Measurements from ENCODE around the gene KIDINS220.
A peak's percentile ranks its signal among the peaks of the same experiment; 100 is the strongest.

KIDINS220 gene

DNA sequence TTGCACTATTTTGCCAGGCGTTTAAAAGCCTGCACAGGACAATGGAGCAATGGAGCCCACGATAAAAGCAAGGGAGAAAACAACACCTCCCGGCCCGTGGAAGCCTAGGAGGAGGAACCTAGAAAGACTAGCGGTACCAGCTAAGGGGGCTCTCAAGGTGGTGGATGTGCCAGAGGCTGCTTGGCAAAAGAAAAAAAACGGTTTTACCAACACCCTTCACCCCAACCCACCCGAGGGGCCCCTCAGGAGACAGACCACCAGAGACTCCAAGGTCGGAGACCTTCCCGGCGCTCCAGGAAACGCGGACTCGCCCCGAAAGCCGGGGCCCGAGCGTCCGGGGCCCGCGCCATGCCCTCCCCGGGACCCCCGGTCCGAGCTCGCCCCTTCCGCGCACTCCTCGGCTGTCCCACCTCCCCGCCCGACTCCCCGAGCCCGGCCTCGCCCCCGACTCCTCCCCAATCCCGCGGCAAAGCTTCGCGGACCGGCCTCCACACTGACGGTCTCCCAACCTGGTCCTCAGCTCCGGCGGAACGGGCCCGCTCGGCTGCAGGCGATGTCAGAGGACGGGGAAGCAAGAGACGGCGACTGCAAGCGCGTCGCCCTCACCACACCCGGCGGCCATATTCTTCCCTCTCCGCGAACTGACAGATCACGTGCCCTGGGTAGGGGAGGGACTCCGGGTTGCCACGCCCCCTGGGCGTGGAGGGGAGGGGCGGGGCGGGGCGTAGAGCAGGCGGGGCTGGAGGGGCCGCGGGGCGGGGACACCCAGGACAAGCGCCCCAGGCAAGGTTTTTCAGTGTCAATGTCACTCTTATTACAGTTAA lies at the start of gene KIDINS220:
Gene KIDINS220, minus strand, starts transcription at position 643 of the 824 bp plus-strand sequence. CDS start 10,520 bp downstream, outside the sequence.
- H3K4me3 Mint-ChIP-seq, result peak within 1 kb of the TSS; percentile 99
- H3K4me1 Mint-ChIP-seq, result peaks cover 54% of the 10 kb centered on the region
- H3K27me3 Mint-ChIP-seq, result no peaks in the 10 kb centered on the region
- H3K27ac Mint-ChIP-seq, result peak within 1 kb of the TSS; percentile 99
- H3K9me3 Mint-ChIP-seq, result no peaks in the 10 kb centered on the region
- peaks cover 2% of the 10 kb centered on the region for H3K36me3 Mint-ChIP-seq

DNA sequence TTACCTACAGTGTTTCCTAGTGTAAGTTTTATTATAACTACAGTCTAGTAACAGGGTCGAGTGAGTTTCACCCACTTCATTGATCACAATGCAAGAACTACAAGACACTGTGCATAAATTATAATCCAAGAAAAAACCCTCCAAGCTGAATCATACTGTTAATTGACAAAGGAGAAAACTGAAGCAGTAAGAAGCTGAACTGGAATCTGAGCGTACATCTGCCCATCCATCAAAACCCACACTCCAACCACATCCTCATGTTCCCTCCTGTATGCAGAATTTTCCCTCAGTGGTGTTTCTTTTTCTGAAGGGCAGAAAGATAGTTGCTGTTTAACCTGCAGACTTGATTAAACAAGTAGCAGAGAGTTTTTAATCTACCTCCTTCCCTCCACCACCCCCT lies 49.5 kb upstream of the KIDINS220 start:
- Mint-ChIP-seq H3K36me3 (no peaks in the 10 kb centered on the region), H3K27ac (peak overlapping the region; percentile 4), H3K4me1 (no peaks in the 10 kb centered on the region), H3K9me3 (no peaks in the 10 kb centered on the region), H3K4me3 (no peak overlapping the region), H3K27me3 (no peaks in the 10 kb centered on the region)

- Mint-ChIP-seq H3K9me3 (no peaks in the 10 kb centered on the region), H3K4me1 (no peaks in the 10 kb centered on the region), H3K27ac (no peak overlapping the region), H3K27me3 (no peaks in the 10 kb centered on the region), H3K36me3 (no peaks in the 10 kb centered on the region), H3K4me3 (no peak overlapping the region)
These were observed 48.7 kb upstream of the KIDINS220 start for GRCh38 chr2:8886202-8886518.

- H3K27ac Mint-ChIP-seq, result no peak overlapping the region
- H3K9me3 Mint-ChIP-seq, result no peaks in the 10 kb centered on the region
- H3K27me3 Mint-ChIP-seq, result no peaks in the 10 kb centered on the region
- no peaks in the 10 kb centered on the region for H3K36me3 Mint-ChIP-seq
- H3K4me1 Mint-ChIP-seq, result no peaks in the 10 kb centered on the region
- no peak overlapping the region for H3K4me3 Mint-ChIP-seq
These were observed 48.2 kb upstream of the KIDINS220 start for GRCh38 chr2:8885449-8886201.

GRCh38 chr2:8884812-8885211 lies 47.4 kb upstream of the KIDINS220 start:
- H3K4me1 Mint-ChIP-seq, result no peaks in the 10 kb centered on the region
- H3K36me3 Mint-ChIP-seq, result no peaks in the 10 kb centered on the region
- H3K9me3 Mint-ChIP-seq, result no peaks in the 10 kb centered on the region
- H3K27ac Mint-ChIP-seq, result no peak overlapping the region
- no peaks in the 10 kb centered on the region for H3K27me3 Mint-ChIP-seq
- H3K4me3 Mint-ChIP-seq, result no peak overlapping the region

GRCh38 chr2:8882094-8882493 lies 44.7 kb upstream of the KIDINS220 start:
- H3K9me3 Mint-ChIP-seq, result no peaks in the 10 kb centered on the region

DNA sequence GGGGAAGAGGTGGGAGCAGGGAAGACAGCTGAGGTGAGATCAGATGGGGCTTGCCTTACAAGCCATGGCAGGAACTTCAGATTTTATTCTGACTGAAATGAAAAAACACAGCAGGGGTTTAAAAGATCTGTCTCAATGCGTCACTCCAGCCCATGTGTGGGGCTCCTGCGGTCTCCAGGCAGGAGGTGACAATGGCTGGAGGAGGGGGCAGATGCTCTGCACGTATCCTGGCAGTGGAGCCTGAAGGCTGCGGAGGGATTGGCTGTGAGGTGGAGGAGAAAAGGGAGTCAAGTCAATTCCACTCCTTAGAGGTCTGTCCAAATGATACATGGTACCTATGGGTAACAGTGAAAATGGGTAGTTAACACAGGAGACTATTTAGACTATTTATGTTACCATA lies 40.5 kb upstream of the KIDINS220 start:
- Mint-ChIP-seq H3K27me3 (no peaks in the 10 kb centered on the region), H3K27ac (no peak overlapping the region)

More at GRCh38 chr2:8882094-8882493, 44.7 kb upstream of the KIDINS220 start:
- H3K4me3 Mint-ChIP-seq, result no peak overlapping the region
- H3K27ac Mint-ChIP-seq, result no peak overlapping the region
- H3K36me3 Mint-ChIP-seq, result no peaks in the 10 kb centered on the region
- H3K4me1 Mint-ChIP-seq, result no peaks in the 10 kb centered on the region
- no peaks in the 10 kb centered on the region for H3K27me3 Mint-ChIP-seq

GRCh38 chr2:8877332-8877731 lies 39.9 kb upstream of the KIDINS220 start:
- no peaks in the 10 kb centered on the region for H3K9me3 Mint-ChIP-seq
- no peaks in the 10 kb centered on the region for H3K4me1 Mint-ChIP-seq
- H3K36me3 Mint-ChIP-seq, result no peaks in the 10 kb centered on the region
- no peak overlapping the region for H3K27ac Mint-ChIP-seq
- H3K27me3 Mint-ChIP-seq, result no peaks in the 10 kb centered on the region
- no peak overlapping the region for H3K4me3 Mint-ChIP-seq

More for the DNA sequence above, 40.5 kb upstream of the KIDINS220 start:
- H3K36me3 Mint-ChIP-seq, result no peaks in the 10 kb centered on the region
- H3K4me3 Mint-ChIP-seq, result no peak overlapping the region
- no peaks in the 10 kb centered on the region for H3K9me3 Mint-ChIP-seq
- no peaks in the 10 kb centered on the region for H3K4me1 Mint-ChIP-seq

DNA sequence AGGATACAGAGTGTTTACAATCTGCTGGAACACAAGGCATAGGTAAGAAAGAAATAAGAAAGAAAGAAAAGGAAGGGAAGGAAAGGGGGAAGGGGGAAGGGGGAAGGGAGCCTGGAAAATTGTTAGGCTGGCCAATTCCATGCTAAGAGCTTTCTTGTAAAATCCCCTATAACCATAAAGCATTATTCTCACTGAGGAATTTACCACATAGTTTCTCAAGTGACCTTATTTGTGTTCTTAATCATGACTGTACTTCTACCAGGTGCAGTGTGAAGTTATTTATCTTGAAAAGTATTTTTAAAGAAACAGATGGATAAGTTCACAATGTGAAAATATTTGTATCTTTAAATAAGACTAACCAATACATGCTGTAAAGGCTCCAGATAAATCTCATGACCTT lies 39.2 kb upstream of the KIDINS220 start:
- no peaks in the 10 kb centered on the region for H3K4me1 Mint-ChIP-seq
- no peaks in the 10 kb centered on the region for H3K36me3 Mint-ChIP-seq

GRCh38 chr2:8872821-8873432 lies 35.5 kb upstream of the KIDINS220 start:
- Mint-ChIP-seq H3K4me1 (no peaks in the 10 kb centered on the region), H3K36me3 (no peaks in the 10 kb centered on the region), H3K27me3 (no peaks in the 10 kb centered on the region), H3K4me3 (no peak overlapping the region), H3K9me3 (no peaks in the 10 kb centered on the region), H3K27ac (no peak overlapping the region)

More for the DNA sequence above, 39.2 kb upstream of the KIDINS220 start:
- Mint-ChIP-seq H3K27me3 (no peaks in the 10 kb centered on the region), H3K9me3 (no peaks in the 10 kb centered on the region), H3K27ac (no peak overlapping the region), H3K4me3 (no peak overlapping the region)

DNA sequence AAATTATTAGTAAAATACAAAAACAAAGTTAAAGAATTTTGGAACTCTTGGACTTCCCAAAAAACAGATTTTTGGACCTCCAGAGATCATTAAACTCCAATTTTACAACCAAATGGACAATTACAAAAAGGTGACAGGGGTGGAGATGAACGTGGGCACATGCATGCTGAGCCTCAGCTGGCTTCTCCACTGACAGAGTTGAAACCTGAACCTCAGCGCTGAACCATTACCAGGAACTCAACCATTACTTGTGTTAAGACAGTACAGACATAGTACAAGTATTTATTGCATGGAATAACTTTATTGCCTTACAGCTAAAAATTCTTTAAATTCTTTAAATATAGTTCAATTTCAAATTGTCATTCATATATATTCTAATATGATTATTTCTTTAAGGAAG lies 33.0 kb upstream of the KIDINS220 start:
- H3K27me3 Mint-ChIP-seq, result no peaks in the 10 kb centered on the region
- no peak overlapping the region for H3K27ac Mint-ChIP-seq
- H3K4me1 Mint-ChIP-seq, result no peaks in the 10 kb centered on the region
- H3K4me3 Mint-ChIP-seq, result no peak overlapping the region
- H3K36me3 Mint-ChIP-seq, result no peaks in the 10 kb centered on the region
- H3K9me3 Mint-ChIP-seq, result no peaks in the 10 kb centered on the region

DNA sequence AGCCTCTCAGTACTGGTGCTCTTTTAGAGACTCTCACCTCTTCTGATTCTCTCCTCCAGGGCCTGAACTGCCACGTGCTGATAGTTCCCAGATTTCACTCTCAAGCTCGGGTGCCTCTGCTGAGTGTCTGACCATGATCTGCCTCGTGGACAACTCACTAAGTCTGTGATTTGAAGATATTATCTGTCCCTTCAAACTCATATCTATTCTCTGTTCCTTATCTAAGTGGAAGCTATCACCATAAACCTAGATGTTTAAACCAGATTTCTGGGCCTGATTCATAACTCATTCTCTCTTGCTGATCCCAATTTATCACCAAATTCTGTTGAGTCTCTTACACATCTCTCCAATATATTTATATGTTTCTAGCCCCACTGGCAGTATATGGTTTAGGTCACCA lies 29.9 kb upstream of the KIDINS220 start:
- H3K9me3 Mint-ChIP-seq, result no peaks in the 10 kb centered on the region
- no peak overlapping the region for H3K27ac Mint-ChIP-seq

GRCh38 chr2:8863331-8863953 lies 26.0 kb upstream of the KIDINS220 start:
- H3K27me3 Mint-ChIP-seq, result no peaks in the 10 kb centered on the region
- H3K27ac Mint-ChIP-seq, result no peak overlapping the region
- H3K9me3 Mint-ChIP-seq, result no peaks in the 10 kb centered on the region
- no peaks in the 10 kb centered on the region for H3K4me1 Mint-ChIP-seq
- H3K36me3 Mint-ChIP-seq, result no peaks in the 10 kb centered on the region
- no peak overlapping the region for H3K4me3 Mint-ChIP-seq

More for the DNA sequence above, 29.9 kb upstream of the KIDINS220 start:
- Mint-ChIP-seq H3K4me1 (no peaks in the 10 kb centered on the region), H3K36me3 (no peaks in the 10 kb centered on the region), H3K4me3 (no peak overlapping the region), H3K27me3 (no peaks in the 10 kb centered on the region)

DNA sequence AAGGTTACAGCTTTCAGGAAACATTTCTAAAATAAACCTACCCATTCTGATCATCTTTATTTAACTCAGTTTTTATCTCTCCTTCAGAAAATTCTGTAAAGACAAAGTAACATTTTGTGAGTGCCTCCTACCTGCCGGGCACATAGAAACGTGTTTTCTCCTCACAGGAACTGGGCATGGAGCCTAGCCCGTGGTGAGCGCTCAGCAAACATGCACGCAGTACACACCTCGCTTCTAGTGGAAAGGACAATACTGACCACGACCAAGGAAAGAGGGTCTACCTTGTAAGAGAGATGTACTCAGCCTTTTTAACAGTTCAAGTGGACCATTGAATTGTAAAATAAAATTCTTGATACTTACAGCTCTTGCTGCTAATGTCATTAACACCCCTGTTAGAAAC lies 24.8 kb upstream of the KIDINS220 start:
- Mint-ChIP-seq H3K9me3 (no peaks in the 10 kb centered on the region), H3K27ac (no peak overlapping the region), H3K4me1 (no peaks in the 10 kb centered on the region), H3K4me3 (no peak overlapping the region), H3K27me3 (no peaks in the 10 kb centered on the region), H3K36me3 (no peaks in the 10 kb centered on the region)

DNA sequence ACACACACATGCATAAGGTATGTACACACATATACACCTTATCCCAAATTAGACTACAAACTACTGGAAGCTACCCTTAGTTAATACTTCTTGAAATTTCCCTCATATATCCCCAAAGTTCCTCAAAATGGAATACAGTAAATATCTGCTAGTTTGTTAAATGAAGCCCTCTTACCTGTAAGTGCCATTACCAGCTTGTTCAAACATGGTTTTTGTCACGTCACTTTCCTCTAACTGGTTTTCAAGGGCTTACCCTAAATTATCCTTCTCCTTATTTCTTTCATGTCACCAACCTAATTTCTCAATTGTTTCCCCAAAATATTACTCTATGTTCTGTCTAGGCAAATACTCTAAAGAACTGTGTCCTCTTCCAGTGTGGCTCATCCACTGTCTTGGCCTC lies 24.4 kb upstream of the KIDINS220 start:
- H3K27me3 Mint-ChIP-seq, result no peaks in the 10 kb centered on the region
- H3K9me3 Mint-ChIP-seq, result no peaks in the 10 kb centered on the region
- no peaks in the 10 kb centered on the region for H3K4me1 Mint-ChIP-seq
- H3K36me3 Mint-ChIP-seq, result no peaks in the 10 kb centered on the region
- no peak overlapping the region for H3K27ac Mint-ChIP-seq
- H3K4me3 Mint-ChIP-seq, result no peak overlapping the region
